WTC11 (cell line): ENCODE results near the gene TMEM234. TPM values are rescaled to one million over a fixed set of nuclear protein-coding genes. Genes with fewer than 3 reads are reported as not detected.

Experiments
- ATAC-seq: fragments of 200-7000 bp; cut with Tn5 transposase; 2 replicates; pipeline ENCODE4 v1.10.0; 2021; ENCODE audit warnings: mild to moderate bottlenecking, moderate library complexity
- CTCF ChIA-PET: fragments of 300-600 bp; sonication (Branson Sonifier 250); formaldehyde crosslinking; loops from one replicate; lab custom pipeline; 2021; ENCODE audit warnings: antibody characterized with exemption; lab: Charles Lee
- POLR2A ChIA-PET: fragments of 350-600 bp; sonication (Branson Sonifier 250); formaldehyde crosslinking; loops from one replicate; lab custom pipeline; 2021; ENCODE audit warnings: antibody characterized with exemption; lab: Charles Lee
- DNase-seq: peaks from one replicate; pipeline ENCODE4 v3.0.0; 2021; ENCODE audit warnings: low spot score
- H3K27ac Mint-ChIP-seq: 2 replicates; pipeline ENCODE4 v1.8.0; 2021; ENCODE audit warnings: mixed read lengths
- H3K27me3 Mint-ChIP-seq: 2 replicates; pipeline ENCODE4 v1.8.0; 2021; ENCODE audit warnings: low read depth, mild to moderate bottlenecking, moderate library complexity, mixed read lengths
- H3K36me3 Mint-ChIP-seq: 2 replicates; pipeline ENCODE4 v1.8.0; 2021; ENCODE audit warnings: mixed read lengths
- H3K4me1 Mint-ChIP-seq: 2 replicates; pipeline ENCODE4 v1.8.0; 2022; ENCODE audit warnings: mixed read lengths
- H3K4me3 Mint-ChIP-seq: 2 replicates; pipeline ENCODE4 v1.8.0; 2021; ENCODE audit warnings: mild to moderate bottlenecking, moderate library complexity, mixed read lengths
- H3K9me3 Mint-ChIP-seq: 2 replicates; pipeline ENCODE4 v1.8.0; 2021; ENCODE audit warnings: mixed read lengths
- CREM ChIP-seq: sonication (generic); formaldehyde crosslinking; IDR thresholded peaks from 2 replicates; pipeline ENCODE4 v1.8.1; 2022; ENCODE audit warnings: mild to moderate bottlenecking, missing genetic modification reagents, moderate library complexity
- PRRX2 ChIP-seq: fragments of 250-450 bp; sonication (Bioruptor Pico); IDR thresholded peaks from 2 replicates; pipeline ENCODE4 v1.8.0; 2021; ENCODE audit warnings: mild to moderate bottlenecking
- ZNF232 ChIP-seq: sonication (generic); formaldehyde crosslinking; IDR thresholded peaks from 2 replicates; pipeline ENCODE4 v1.8.0; 2022; ENCODE audit warnings: mild to moderate bottlenecking, missing genetic modification reagents
- ZNF263 ChIP-seq: sonication (generic); formaldehyde crosslinking; IDR thresholded peaks from 2 replicates; pipeline ENCODE4 v1.8.1; 2022; ENCODE audit warnings: low read depth, mild to moderate bottlenecking, moderate library complexity, missing genetic modification reagents
- total RNA-seq: library from RNA; stranded (reverse); gene quantifications from 3 replicates; pipeline ENCODE4 v1.2.3, GENCODE V29; 2021
- TF ChIP-seq, protein P1 (sequence below): sonication (generic); formaldehyde crosslinking; IDR thresholded peaks from 2 replicates; pipeline ENCODE4 v1.8.0; 2022; ENCODE audit warnings: mild to moderate bottlenecking, missing genetic modification reagents
- TF ChIP-seq, protein P2 (sequence below): sonication (generic); formaldehyde crosslinking; IDR thresholded peaks from 2 replicates; pipeline ENCODE4 v1.8.0; 2022; ENCODE audit warnings: mild to moderate bottlenecking, missing genetic modification reagents
- TF ChIP-seq, protein P3 (sequence below): sonication (generic); formaldehyde crosslinking; IDR thresholded peaks from 2 replicates; pipeline ENCODE4 v1.8.0; 2023; ENCODE audit warnings: missing genetic modification reagents, mild to moderate bottlenecking, borderline replicate concordance
- TF ChIP-seq, protein P4 (sequence below): sonication (generic); formaldehyde crosslinking; IDR thresholded peaks from 2 replicates; pipeline ENCODE4 v1.8.1; 2023; ENCODE audit warnings: mild to moderate bottlenecking, missing genetic modification reagents
- TF ChIP-seq, protein P5 (sequence below): fragments of 250-450 bp; sonication (Bioruptor Pico); IDR thresholded peaks from 2 replicates; pipeline ENCODE4 v1.9.0; 2021; ENCODE audit warnings: mild to moderate bottlenecking

The TMEM234 gene
- total RNA-seq, 1 experiment from 2014 or later: 11.9 TPM

DNA sequence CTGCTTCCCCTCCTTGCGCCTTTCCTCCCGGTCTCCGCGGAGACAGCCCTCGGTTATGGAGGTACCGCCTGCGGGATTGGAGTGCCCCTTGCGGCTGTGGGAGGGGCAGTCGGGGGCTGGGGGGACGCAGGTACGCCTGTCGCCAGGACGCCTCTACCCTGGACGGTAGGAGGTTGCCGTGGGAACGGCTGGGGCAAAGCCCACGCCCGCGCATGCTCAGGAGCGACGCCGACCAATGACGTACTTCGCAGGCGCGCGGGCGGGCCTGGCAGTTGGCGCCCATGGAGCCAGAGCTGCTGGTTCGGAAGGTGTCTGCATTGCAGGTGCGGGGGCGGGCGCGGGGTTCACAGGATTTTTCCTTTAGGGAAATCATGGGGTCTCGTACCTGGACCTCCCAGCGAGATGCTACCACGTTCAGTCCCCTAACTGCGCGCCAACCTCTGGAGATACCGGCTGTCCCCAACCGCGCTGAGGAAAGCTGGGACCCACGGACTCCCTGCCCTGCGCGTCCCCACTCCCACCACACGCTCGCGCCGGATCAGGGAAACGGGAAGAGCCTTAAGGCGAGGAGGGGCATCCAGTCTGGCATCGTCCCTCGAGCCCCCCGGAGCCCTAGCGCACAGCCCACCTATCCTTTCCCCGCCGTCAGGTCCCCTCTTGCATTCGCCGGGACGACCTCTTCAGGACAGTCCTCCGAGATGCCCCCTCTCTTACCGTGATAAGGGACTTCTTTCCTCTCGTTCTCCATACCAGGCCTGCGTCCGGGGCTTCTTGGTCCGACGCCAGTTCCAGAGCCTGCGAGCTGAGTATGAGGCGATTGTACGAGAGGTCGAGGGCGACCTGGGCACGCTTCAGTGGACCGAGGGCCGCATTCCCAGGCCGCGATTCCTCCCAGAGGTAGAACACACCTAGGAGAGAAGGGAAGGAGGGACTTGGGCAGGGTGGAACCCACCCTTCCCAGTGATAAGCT, 16.5 kb downstream of the TMEM234 start, which contains the start of gene IQCC (continued):
- TF ChIP-seq, protein P1, sequence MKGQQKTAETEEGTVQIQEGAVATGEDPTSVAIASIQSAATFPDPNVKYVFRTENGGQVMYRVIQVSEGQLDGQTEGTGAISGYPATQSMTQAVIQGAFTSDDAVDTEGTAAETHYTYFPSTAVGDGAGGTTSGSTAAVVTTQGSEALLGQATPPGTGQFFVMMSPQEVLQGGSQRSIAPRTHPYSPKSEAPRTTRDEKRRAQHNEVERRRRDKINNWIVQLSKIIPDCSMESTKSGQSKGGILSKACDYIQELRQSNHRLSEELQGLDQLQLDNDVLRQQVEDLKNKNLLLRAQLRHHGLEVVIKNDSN (CRISPR knock-in tag): no peak
- TF ChIP-seq CREM: peak; percentile 95
- TF ChIP-seq, protein P2, sequence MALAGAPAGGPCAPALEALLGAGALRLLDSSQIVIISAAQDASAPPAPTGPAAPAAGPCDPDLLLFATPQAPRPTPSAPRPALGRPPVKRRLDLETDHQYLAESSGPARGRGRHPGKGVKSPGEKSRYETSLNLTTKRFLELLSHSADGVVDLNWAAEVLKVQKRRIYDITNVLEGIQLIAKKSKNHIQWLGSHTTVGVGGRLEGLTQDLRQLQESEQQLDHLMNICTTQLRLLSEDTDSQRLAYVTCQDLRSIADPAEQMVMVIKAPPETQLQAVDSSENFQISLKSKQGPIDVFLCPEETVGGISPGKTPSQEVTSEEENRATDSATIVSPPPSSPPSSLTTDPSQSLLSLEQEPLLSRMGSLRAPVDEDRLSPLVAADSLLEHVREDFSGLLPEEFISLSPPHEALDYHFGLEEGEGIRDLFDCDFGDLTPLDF (CRISPR knock-in tag): no peak
- 0 out of 2 replicates have a peak, but pooled peaks have one; percentile 48 for TF ChIP-seq ZNF232 (CRISPR knock-in tag)

DNA sequence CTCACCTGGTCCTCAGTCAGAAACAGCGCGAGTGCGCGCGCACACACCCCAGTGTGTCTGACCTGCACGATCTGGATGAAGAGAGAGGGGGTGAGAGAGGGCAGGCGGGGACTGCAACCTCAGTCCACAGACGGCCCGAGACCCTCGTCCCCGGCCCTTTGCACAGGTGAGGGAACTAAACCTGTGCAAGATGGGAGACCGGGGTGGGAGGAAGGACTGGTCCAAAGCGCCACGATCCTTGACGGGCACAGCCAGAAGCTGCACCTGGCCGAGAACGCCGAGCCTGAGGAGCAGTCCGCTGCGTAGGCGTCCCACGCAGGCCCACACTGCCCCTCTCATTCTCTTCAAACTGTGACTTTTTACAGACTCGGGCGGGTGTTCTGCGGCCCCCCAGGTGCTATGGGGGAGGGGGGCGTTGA, 17.2 kb downstream of the TMEM234 start:
- Mint-ChIP-seq H3K27ac (no peak overlapping the region), H3K27me3 (peaks cover 8% of the 10 kb centered on the region), H3K9me3 (no peaks in the 10 kb centered on the region), H3K4me1 (peaks cover 24% of the 10 kb centered on the region), H3K36me3 (peaks cover 4% of the 10 kb centered on the region), H3K4me3 (peak overlapping the region; percentile 96)
- CTCF ChIA-PET: interaction anchor here (0.9 to 2.8 kb wide), 6 partner anchors 11 to 132 kb away, joined by 4 to 17 read pairs (median 5); partner anchors contain the start of genes TMEM39B and TXLNA
- POLR2A ChIA-PET: interaction anchor here (0.5 to 1.2 kb wide), 5 partner anchors 10 to 1385 kb away, joined by 3 to 8 read pairs (median 6); partner anchors contain the start of gene TXLNA
- DNase-seq (peak; percentile 35), ATAC-seq (no peak)
- TF ChIP-seq PRRX2 (CRISPR knock-in tag): no peak
- TF ChIP-seq, protein P3, sequence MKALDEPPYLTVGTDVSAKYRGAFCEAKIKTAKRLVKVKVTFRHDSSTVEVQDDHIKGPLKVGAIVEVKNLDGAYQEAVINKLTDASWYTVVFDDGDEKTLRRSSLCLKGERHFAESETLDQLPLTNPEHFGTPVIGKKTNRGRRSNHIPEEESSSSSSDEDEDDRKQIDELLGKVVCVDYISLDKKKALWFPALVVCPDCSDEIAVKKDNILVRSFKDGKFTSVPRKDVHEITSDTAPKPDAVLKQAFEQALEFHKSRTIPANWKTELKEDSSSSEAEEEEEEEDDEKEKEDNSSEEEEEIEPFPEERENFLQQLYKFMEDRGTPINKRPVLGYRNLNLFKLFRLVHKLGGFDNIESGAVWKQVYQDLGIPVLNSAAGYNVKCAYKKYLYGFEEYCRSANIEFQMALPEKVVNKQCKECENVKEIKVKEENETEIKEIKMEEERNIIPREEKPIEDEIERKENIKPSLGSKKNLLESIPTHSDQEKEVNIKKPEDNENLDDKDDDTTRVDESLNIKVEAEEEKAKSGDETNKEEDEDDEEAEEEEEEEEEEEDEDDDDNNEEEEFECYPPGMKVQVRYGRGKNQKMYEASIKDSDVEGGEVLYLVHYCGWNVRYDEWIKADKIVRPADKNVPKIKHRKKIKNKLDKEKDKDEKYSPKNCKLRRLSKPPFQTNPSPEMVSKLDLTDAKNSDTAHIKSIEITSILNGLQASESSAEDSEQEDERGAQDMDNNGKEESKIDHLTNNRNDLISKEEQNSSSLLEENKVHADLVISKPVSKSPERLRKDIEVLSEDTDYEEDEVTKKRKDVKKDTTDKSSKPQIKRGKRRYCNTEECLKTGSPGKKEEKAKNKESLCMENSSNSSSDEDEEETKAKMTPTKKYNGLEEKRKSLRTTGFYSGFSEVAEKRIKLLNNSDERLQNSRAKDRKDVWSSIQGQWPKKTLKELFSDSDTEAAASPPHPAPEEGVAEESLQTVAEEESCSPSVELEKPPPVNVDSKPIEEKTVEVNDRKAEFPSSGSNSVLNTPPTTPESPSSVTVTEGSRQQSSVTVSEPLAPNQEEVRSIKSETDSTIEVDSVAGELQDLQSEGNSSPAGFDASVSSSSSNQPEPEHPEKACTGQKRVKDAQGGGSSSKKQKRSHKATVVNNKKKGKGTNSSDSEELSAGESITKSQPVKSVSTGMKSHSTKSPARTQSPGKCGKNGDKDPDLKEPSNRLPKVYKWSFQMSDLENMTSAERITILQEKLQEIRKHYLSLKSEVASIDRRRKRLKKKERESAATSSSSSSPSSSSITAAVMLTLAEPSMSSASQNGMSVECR: 0 out of 2 replicates have a peak, but pooled peaks have one; percentile 58
- TF ChIP-seq, protein P4, sequence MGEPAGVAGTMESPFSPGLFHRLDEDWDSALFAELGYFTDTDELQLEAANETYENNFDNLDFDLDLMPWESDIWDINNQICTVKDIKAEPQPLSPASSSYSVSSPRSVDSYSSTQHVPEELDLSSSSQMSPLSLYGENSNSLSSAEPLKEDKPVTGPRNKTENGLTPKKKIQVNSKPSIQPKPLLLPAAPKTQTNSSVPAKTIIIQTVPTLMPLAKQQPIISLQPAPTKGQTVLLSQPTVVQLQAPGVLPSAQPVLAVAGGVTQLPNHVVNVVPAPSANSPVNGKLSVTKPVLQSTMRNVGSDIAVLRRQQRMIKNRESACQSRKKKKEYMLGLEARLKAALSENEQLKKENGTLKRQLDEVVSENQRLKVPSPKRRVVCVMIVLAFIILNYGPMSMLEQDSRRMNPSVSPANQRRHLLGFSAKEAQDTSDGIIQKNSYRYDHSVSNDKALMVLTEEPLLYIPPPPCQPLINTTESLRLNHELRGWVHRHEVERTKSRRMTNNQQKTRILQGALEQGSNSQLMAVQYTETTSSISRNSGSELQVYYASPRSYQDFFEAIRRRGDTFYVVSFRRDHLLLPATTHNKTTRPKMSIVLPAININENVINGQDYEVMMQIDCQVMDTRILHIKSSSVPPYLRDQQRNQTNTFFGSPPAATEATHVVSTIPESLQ: no peak

DNA sequence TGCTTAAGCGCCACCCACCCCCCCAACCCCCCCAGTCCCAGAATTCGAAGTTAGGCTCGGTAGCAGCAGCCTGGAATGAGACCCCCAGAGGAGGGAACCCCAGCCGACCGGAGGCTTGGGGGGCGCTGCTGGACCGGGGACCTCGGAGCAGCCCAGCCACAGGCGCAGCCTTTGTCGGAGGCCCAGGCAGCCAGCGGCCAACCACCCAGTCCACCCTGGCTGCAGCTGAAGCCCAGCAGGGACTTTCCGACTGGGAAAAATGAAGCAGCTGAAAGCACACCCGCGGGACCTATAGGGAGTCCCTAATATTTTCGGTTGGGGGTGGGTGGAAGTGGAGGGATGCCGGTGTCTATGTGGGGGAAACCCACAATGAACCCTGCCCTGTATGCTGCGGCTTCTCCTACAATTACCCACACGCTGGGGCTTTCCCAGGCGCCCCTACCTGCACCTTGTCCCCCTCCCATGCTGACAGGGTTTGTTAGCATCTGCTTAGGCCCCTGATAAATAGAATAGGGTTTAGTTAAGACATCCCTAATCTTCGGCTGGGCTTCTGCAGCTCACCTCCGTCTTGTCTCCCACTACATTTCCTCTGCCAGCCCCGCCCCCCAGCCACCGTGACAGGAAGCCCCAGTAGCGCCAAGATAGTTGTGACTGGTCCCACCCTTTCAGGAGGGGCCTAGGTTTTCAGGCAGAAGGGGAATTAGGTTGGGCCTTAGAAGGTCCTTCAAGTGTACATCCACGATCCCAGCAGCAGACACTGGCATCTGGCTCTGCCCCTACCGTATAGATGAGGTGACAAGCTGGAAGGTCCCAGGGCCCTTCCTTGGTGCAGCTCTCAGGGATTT, 20.9 kb downstream of the TMEM234 start:
- H3K36me3 Mint-ChIP-seq: peaks cover 17% of the 10 kb centered on the region
- TF ChIP-seq, protein P5, sequence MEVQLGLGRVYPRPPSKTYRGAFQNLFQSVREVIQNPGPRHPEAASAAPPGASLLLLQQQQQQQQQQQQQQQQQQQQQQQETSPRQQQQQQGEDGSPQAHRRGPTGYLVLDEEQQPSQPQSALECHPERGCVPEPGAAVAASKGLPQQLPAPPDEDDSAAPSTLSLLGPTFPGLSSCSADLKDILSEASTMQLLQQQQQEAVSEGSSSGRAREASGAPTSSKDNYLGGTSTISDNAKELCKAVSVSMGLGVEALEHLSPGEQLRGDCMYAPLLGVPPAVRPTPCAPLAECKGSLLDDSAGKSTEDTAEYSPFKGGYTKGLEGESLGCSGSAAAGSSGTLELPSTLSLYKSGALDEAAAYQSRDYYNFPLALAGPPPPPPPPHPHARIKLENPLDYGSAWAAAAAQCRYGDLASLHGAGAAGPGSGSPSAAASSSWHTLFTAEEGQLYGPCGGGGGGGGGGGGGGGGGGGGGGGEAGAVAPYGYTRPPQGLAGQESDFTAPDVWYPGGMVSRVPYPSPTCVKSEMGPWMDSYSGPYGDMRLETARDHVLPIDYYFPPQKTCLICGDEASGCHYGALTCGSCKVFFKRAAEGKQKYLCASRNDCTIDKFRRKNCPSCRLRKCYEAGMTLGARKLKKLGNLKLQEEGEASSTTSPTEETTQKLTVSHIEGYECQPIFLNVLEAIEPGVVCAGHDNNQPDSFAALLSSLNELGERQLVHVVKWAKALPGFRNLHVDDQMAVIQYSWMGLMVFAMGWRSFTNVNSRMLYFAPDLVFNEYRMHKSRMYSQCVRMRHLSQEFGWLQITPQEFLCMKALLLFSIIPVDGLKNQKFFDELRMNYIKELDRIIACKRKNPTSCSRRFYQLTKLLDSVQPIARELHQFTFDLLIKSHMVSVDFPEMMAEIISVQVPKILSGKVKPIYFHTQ (CRISPR knock-in tag): no peak
- 0 out of 2 replicates have a peak, but pooled peaks have one; percentile 13 for TF ChIP-seq ZNF263 (CRISPR knock-in tag)
- CTCF ChIA-PET: interaction anchor here (0.6 to 3.5 kb wide), 9 partner anchors 10 to 128 kb away, joined by 3 to 27 read pairs (median 6); partner anchors contain the start of genes TMEM39B and TXLNA
- 0 out of 2 replicates have a peak overlapping the region, but pooled peaks have one; percentile 53 for H3K27ac Mint-ChIP-seq
- DNase-seq (peak; percentile 61), ATAC-seq (peak; percentile 27)
- H3K27me3 Mint-ChIP-seq: peaks cover 8% of the 10 kb centered on the region
- POLR2A ChIA-PET: interaction anchor here (0.6 to 2.8 kb wide), 7 partner anchors 14 to 236 kb away, joined by 3 to 11 read pairs (median 6); partner anchors contain the start of genes KPNA6, TMEM39B and TXLNA
- peak overlapping the region; percentile 84 for H3K4me3 Mint-ChIP-seq
- H3K4me1 Mint-ChIP-seq: peaks cover 42% of the 10 kb centered on the region
- no peaks in the 10 kb centered on the region for H3K9me3 Mint-ChIP-seq
